GM12865 (cell line): ENCODE data around the gene CCDC157.

Experiments
- DNase-seq: peaks from one replicate; pipeline ENCODE4 v3.0.0; 2010; ENCODE audit warnings: low read depth
- H3K4me3 ChIP-seq: 2 replicates; pipeline ENCODE4 v1.5.1; 2011; ENCODE audit warnings: mild to moderate bottlenecking, low read depth, low read length, control low read depth
- CTCF ChIP-seq: IDR thresholded peaks from 2 replicates; pipeline ENCODE4 v1.5.1; 2011; ENCODE audit warnings: low read length, control low read depth, low read depth, inconsistent platforms; ENCODE audit not compliant: insufficient read depth; ENCODE audit errors: missing control alignments

Gene CCDC157

GRCh38 chr22:30393322-30393680, 36.5 kb downstream of the CCDC157 start:
- no peak overlapping the region for H3K4me3 ChIP-seq
- no peak for DNase-seq
- no peak for TF ChIP-seq CTCF

GRCh38 chr22:30393885-30394284, 37.1 kb downstream of the CCDC157 start:
- no peak for DNase-seq

GRCh38 chr22:30396871-30397655, 40.3 kb downstream of the CCDC157 start, which contains the start of gene SEC14L2:
TSS of gene SEC14L2 (plus strand) at chr22:30397018. CDS start at chr22:30397117, 99 bp downstream.
- TF ChIP-seq CTCF, result no peak
- DNase-seq, result peak; percentile 31
- H3K4me3 ChIP-seq, result peak within 1 kb of the TSS; percentile 24

More at GRCh38 chr22:30393885-30394284, 37.1 kb downstream of the CCDC157 start:
- TF ChIP-seq CTCF, result no peak
- H3K4me3 ChIP-seq, result no peak overlapping the region

GRCh38 chr22:30397656-30398635, 41.1 kb downstream of the CCDC157 start:
- no peak for TF ChIP-seq CTCF
- no peak for DNase-seq
- no peak overlapping the region for H3K4me3 ChIP-seq

- no peak overlapping the region for H3K4me3 ChIP-seq
- DNase-seq, result no peak
- TF ChIP-seq CTCF, result no peak
Observed at GRCh38 chr22:30398685-30399680, 42.2 kb downstream of the CCDC157 start.

GRCh38 chr22:30399718-30400117, 42.9 kb downstream of the CCDC157 start:
- no peak for DNase-seq
- no peak overlapping the region for H3K4me3 ChIP-seq

More at GRCh38 chr22:30399718-30400117, 42.9 kb downstream of the CCDC157 start:
- TF ChIP-seq CTCF, result no peak
